BJ (cell line): Measurements from ENCODE around the gene AGPAT2. TPM values are rescaled to one million over a fixed set of nuclear protein-coding genes. Genes with fewer than 3 reads are reported as not detected.

Source experiments
- CTCF ChIA-PET: fragments of 350-600 bp; formaldehyde crosslinking; extraction: SDS; loops from one replicate; lab custom pipeline; 2021; ENCODE audit warnings: antibody characterized with exemption, inconsistent platforms; lab: Yijun Ruan, JAX
- POLR2A ChIA-PET: fragments of 300-600 bp; sonication (Branson Sonifier 250); formaldehyde crosslinking; extraction: SDS; loops from one replicate; lab custom pipeline; 2021; ENCODE audit warnings: antibody characterized with exemption; lab: Charles Lee
- DNase-seq: peaks from one replicate; pipeline ENCODE4 v3.0.0-alpha.2; 2011; ENCODE audit warnings: low read depth
- H3K27me3 ChIP-seq: 2 replicates; pipeline ENCODE4 v1.6.0; 2011; ENCODE audit warnings: low read length; ENCODE audit not compliant: control insufficient read depth, insufficient read depth
- H3K36me3 ChIP-seq: 2 replicates; pipeline ENCODE4 v1.5.1; 2011; ENCODE audit warnings: low read length; ENCODE audit not compliant: control insufficient read depth, insufficient read depth
- H3K4me3 ChIP-seq: 2 replicates; pipeline ENCODE4 v1.5.1; 2011; ENCODE audit warnings: low read depth, mild to moderate bottlenecking, control low read depth, low read length
- polyA plus RNA-seq: library from polyadenylated mRNA; depleted of rRNA; stranded (reverse); fragments of >200 nt; gene quantifications from 2 replicates; pipeline ENCODE4 v1.2.3, GENCODE V29; 2011
- TF ChIP-seq, protein P1 (sequence below): IDR thresholded peaks from 2 replicates; pipeline ENCODE4 v1.5.1; 2011; ENCODE audit warnings: low read depth, mild to moderate bottlenecking, control low read depth, inconsistent platforms, low read length, moderate library complexity; ENCODE audit not compliant: insufficient read depth

The AGPAT2 gene
- polyA plus RNA-seq, 1 experiment: 68.3 TPM

- CTCF ChIA-PET: interaction anchor here (1.1 to 5.0 kb wide), 2 partner anchors 11 to 16 kb away, joined by 3 to 47 read pairs; no protein-coding TSS in a partner anchor
Observed at GRCh38 chr9:136682710-136683109, 4.5 kb downstream of the AGPAT2 start.

DNA sequence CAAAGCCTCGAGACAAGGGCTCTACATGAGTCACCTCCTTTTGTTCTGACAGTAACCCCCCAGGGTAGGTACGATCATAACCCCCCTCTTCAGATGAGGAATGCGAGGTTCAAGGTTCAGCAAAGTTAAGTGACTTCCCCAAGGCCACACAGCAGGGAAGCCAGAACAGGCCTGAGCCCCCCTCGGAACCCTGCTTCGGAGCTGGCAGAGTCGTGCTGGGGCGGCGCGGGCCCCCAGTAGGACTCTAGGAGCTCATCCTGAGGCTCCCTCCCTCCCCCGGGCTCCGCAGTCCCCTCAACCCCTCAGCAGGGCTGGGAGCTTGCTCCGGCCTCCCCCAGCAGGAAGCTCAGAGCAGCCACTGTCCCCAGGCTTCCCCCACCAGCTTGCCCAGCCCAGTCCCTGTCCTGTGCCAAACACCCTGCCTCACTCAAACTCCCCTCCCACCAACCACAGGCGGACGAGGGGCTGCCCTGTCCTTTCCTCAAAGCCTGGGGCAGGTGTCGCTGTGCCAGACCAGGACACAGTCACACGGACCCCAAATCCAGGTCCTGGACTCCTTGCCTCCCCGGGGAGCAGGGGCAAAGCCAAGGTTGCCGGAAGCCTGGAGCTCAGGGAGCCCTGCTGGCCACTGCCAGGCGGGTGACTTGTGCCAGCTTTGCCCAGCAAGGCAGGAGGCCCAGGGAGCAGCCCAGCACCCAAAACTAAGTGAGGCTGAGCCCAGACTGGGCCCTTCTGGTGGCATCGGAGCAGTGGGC is 5.1 kb downstream of the AGPAT2 start:
- Histone ChIP-seq H3K27me3 (no peaks in the 10 kb centered on the region), H3K4me3 (no peak overlapping the region), H3K36me3 (no peaks in the 10 kb centered on the region)
- TF ChIP-seq, protein P1, sequence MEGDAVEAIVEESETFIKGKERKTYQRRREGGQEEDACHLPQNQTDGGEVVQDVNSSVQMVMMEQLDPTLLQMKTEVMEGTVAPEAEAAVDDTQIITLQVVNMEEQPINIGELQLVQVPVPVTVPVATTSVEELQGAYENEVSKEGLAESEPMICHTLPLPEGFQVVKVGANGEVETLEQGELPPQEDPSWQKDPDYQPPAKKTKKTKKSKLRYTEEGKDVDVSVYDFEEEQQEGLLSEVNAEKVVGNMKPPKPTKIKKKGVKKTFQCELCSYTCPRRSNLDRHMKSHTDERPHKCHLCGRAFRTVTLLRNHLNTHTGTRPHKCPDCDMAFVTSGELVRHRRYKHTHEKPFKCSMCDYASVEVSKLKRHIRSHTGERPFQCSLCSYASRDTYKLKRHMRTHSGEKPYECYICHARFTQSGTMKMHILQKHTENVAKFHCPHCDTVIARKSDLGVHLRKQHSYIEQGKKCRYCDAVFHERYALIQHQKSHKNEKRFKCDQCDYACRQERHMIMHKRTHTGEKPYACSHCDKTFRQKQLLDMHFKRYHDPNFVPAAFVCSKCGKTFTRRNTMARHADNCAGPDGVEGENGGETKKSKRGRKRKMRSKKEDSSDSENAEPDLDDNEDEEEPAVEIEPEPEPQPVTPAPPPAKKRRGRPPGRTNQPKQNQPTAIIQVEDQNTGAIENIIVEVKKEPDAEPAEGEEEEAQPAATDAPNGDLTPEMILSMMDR: no peak
- POLR2A ChIA-PET: no interaction called here
- CTCF ChIA-PET: interaction anchor here (0.5 to 5.0 kb wide), 3 partner anchors 10 to 17 kb away, joined by 4 to 47 read pairs (median 6); no protein-coding TSS in a partner anchor
- DNase-seq: no peak

More at GRCh38 chr9:136682710-136683109, 4.5 kb downstream of the AGPAT2 start:
- Histone ChIP-seq H3K36me3 (no peaks in the 10 kb centered on the region), H3K4me3 (no peak overlapping the region), H3K27me3 (no peaks in the 10 kb centered on the region)
- POLR2A ChIA-PET: no interaction called here
- DNase-seq: no peak
- TF ChIP-seq, protein P1: no peak

DNA sequence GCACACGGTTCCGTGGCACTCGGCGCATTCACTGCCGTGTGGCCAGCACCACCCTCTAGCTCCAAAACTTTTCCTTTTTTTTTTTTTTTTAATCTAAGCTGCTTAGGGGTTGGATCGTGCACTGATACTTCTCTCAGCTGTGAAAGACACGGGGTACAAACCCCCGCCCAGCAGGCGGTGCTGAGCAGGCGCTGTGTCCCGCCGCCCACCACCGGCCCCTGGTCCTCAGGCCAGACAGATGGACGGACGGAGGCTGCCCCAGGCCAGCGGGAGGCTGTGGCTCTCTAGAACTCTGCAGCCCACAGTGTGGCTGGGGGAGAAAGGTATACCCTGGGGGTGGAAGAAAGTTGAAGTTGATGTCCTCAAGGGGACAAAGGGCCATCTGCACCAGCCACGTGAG is 6.2 kb downstream of the AGPAT2 start:
- TF ChIP-seq, protein P1: no peak
- peaks cover 4% of the 10 kb centered on the region for H3K36me3 ChIP-seq
- no peaks in the 10 kb centered on the region for H3K27me3 ChIP-seq
- CTCF ChIA-PET: interaction anchor here (1.5 to 5.0 kb wide), 2 partner anchors 9 to 13 kb away, joined by 4 to 47 read pairs; no protein-coding TSS in a partner anchor
- POLR2A ChIA-PET: no interaction called here
- no peak overlapping the region for H3K4me3 ChIP-seq
- DNase-seq: no peak

DNA sequence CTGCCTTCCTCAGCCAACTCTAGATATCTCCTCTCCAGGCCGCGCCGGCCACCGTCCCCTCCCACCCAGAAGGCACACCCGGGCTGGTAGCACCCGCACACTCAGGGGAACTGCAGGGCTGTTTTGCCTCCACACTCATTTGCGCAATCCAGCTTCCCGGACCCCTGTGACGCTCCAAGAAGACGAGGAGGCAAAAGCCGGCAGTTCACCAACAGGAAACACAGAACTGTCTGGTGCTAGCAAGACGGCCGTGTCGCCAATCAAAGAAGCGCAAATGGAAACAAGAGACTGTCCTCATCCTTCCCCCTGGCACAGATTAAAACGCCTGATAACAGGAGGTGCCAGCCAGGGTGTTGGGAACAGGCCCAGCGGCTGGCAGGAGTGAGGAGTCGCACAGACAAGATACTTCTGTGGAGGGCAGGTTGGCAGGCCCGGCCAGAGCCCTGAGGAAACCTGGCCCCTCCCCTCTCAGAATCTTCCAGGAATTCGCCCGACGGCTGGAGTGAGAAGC is 7.8 kb downstream of the AGPAT2 start:
- CTCF ChIA-PET: no interaction called here
- H3K4me3 ChIP-seq: no peak overlapping the region
- TF ChIP-seq, protein P1: no peak
- DNase-seq: no peak
- peaks cover 6% of the 10 kb centered on the region for H3K36me3 ChIP-seq
- POLR2A ChIA-PET: no interaction called here
- no peaks in the 10 kb centered on the region for H3K27me3 ChIP-seq

GRCh38 chr9:136678624-136679023 is 8.6 kb downstream of the AGPAT2 start:
- Histone ChIP-seq H3K4me3 (no peak overlapping the region), H3K27me3 (no peaks in the 10 kb centered on the region), H3K36me3 (peaks cover 10% of the 10 kb centered on the region)
- POLR2A ChIA-PET: no interaction called here
- TF ChIP-seq, protein P1: no peak
- CTCF ChIA-PET: interaction anchor here (0.9 kb wide), 1 partner anchor 194 kb away, joined by 4 read pairs; no protein-coding TSS in a partner anchor
- DNase-seq: no peak
